IMR-90 (cell line): Measurements from ENCODE around the gene RPAP2. TPM values are rescaled to one million over a fixed set of nuclear protein-coding genes. Genes with fewer than 3 reads are reported as not detected.

Source experiments
- ATAC-seq: fragments of 200-7000 bp; cut with Tn5 transposase; 2 replicates; pipeline ENCODE4 v1.9.1; 2020; ENCODE audit warnings: low read depth, mild to moderate bottlenecking, moderate library complexity
- BruUV-seq: library from RNA; stranded (reverse); fragments of 400-500 nt; replicated peaks from 2 replicates; lab custom pipeline; 2021; lab: Mats Ljungman, UMichigan
- CTCF ChIA-PET: fragments of 300-600 bp; formaldehyde crosslinking; extraction: SDS; loops from one replicate; lab custom pipeline; 2021; ENCODE audit warnings: antibody characterized with exemption; lab: Yijun Ruan, JAX
- POLR2A ChIA-PET: fragments of 300-600 bp; sonication (Branson Sonifier 250); formaldehyde crosslinking; loops from one replicate; lab custom pipeline; 2022; ENCODE audit warnings: antibody characterized with exemption; ENCODE audit not compliant: unreplicated experiment; lab: Charles Lee
- DNase-seq: peaks from one replicate; pipeline ENCODE4 v3.0.0; 2013
- H2AFZ ChIP-seq: replicated peaks from 2 replicates; pipeline ENCODE3; 2013; ENCODE audit warnings: low read length, mild to moderate bottlenecking; ENCODE audit not compliant: poor library complexity
- H2AK5ac ChIP-seq: 2 replicates; pipeline ENCODE4 v1.6.1; 2013; ENCODE audit warnings: low read depth, low read length, inconsistent platforms
- H2AK9ac ChIP-seq: replicated peaks from 2 replicates; pipeline ENCODE3; 2013; ENCODE audit warnings: mild to moderate bottlenecking, low read depth, low read length, moderate library complexity; ENCODE audit not compliant: poor library complexity
- H2BK120ac ChIP-seq: 2 replicates; pipeline ENCODE4 v1.6.1; 2013; ENCODE audit warnings: low read depth, low read length, inconsistent platforms
- H2BK15ac ChIP-seq: 3 replicates; pipeline ENCODE4 v1.6.1; 2013; ENCODE audit warnings: low read depth, low read length, inconsistent platforms
- H2BK20ac ChIP-seq: 2 replicates; pipeline ENCODE4 v1.6.1; 2013; ENCODE audit warnings: low read depth, mild to moderate bottlenecking, inconsistent platforms, low read length, moderate library complexity
- H2BK5ac ChIP-seq: 2 replicates; pipeline ENCODE4 v1.6.1; 2013; ENCODE audit warnings: mild to moderate bottlenecking, low read depth, low read length, inconsistent platforms; ENCODE audit not compliant: poor library complexity, severe bottlenecking
- H3K14ac ChIP-seq: replicated peaks from 2 replicates; pipeline ENCODE4 v1.6.1; 2013; ENCODE audit warnings: low read depth, low read length, inconsistent platforms
- H3K18ac ChIP-seq: 2 replicates; pipeline ENCODE4 v1.6.1; 2013; ENCODE audit warnings: low read depth, low read length, control low read depth
- H3K23ac ChIP-seq: 2 replicates; pipeline ENCODE4 v1.6.1; 2013; ENCODE audit warnings: low read depth, low read length, inconsistent platforms
- H3K27ac ChIP-seq: 2 replicates; pipeline ENCODE4 v1.5.1; 2013; ENCODE audit warnings: mild to moderate bottlenecking, control low read depth, low read length; ENCODE audit not compliant: insufficient read depth
- H3K27me3 ChIP-seq: 2 replicates; pipeline ENCODE4 v1.6.1; 2013; ENCODE audit warnings: low read length; ENCODE audit not compliant: control insufficient read depth, insufficient read depth
- H3K36me3 ChIP-seq: 2 replicates; pipeline ENCODE4 v1.6.1; 2013; ENCODE audit warnings: low read length, mixed read lengths; ENCODE audit not compliant: control insufficient read depth, insufficient read depth
- H3K4ac ChIP-seq: 2 replicates; pipeline ENCODE4 v1.6.1; 2013; ENCODE audit warnings: low read depth, low read length, inconsistent platforms
- H3K4me1 ChIP-seq: 2 replicates; pipeline ENCODE4 v1.6.1; 2013; ENCODE audit warnings: low read length, mixed read lengths; ENCODE audit not compliant: control insufficient read depth, insufficient read depth
- H3K4me2 ChIP-seq: 2 replicates; pipeline ENCODE4 v1.6.1; 2013; ENCODE audit warnings: low read depth, mild to moderate bottlenecking, control low read depth, low read length, moderate library complexity
- H3K4me3 ChIP-seq: 2 replicates; pipeline ENCODE4 v1.5.1; 2013; ENCODE audit warnings: low read depth, mild to moderate bottlenecking, control low read depth, low read length, moderate library complexity; ENCODE audit not compliant: insufficient read depth
- H3K56ac ChIP-seq: 2 replicates; pipeline ENCODE4 v1.6.1; 2013; ENCODE audit warnings: low read length, inconsistent platforms; ENCODE audit not compliant: insufficient read depth; ENCODE audit errors: extremely low read depth
- H3K79me1 ChIP-seq, 2 experiments: 2 replicates each; pipeline ENCODE4 v1.6.1; 2013; ENCODE audit warnings: low read length in 2 of 2, inconsistent platforms in 1 of 2, low read depth in 1 of 2
- H3K9ac ChIP-seq: 2 replicates; pipeline ENCODE4 v1.6.1; 2013; ENCODE audit warnings: low read depth, low read length, control low read depth
- H3K9me1 ChIP-seq: 2 replicates; pipeline ENCODE4 v1.6.1; 2013; ENCODE audit warnings: low read length, inconsistent platforms; ENCODE audit not compliant: insufficient read depth
- H3K9me3 ChIP-seq: 2 replicates; pipeline ENCODE4 v1.6.1; 2013; ENCODE audit warnings: low read length; ENCODE audit not compliant: control insufficient read depth, insufficient read depth
- H4K20me1 ChIP-seq: 2 replicates; pipeline ENCODE4 v1.6.1; 2013; ENCODE audit warnings: low read length, inconsistent platforms; ENCODE audit not compliant: insufficient read depth
- H4K5ac ChIP-seq: 2 replicates; pipeline ENCODE4 v1.6.1; 2013; ENCODE audit warnings: mild to moderate bottlenecking, low read depth, low read length, control low read depth
- H4K8ac ChIP-seq, 2 experiments: 2 replicates each; pipeline ENCODE4 v1.6.1; 2013; ENCODE audit warnings: low read depth in 2 of 2, low read length in 2 of 2, control low read depth in 1 of 2, inconsistent platforms in 1 of 2
- H4K91ac ChIP-seq: 2 replicates; pipeline ENCODE4 v1.6.1; 2013; ENCODE audit warnings: low read depth, low read length, inconsistent platforms; ENCODE audit not compliant: insufficient read depth
- BHLHE40 ChIP-seq: fragments of 150-350 bp; IDR thresholded peaks from 2 replicates; pipeline ENCODE4 v1.6.1; 2016; ENCODE audit warnings: mild to moderate bottlenecking, low read depth, low read length
- CEBPB ChIP-seq: IDR thresholded peaks from 2 replicates; pipeline ENCODE4 v1.6.1; 2012; ENCODE audit warnings: low read depth, low read length, improper control_type of control experiment
- CHD1 ChIP-seq: IDR thresholded peaks from 2 replicates; pipeline ENCODE4 v1.6.1; 2012; ENCODE audit warnings: low read depth, low read length, improper control_type of control experiment
- CTCF ChIP-seq: conservative IDR thresholded peaks from 2 replicates; pipeline ENCODE4 v1.5.1; 2012; ENCODE audit warnings: mild to moderate bottlenecking, low read depth, low read length, improper control_type of control experiment
- FOS ChIP-seq: fragments of 150-350 bp; IDR thresholded peaks from 2 replicates; pipeline ENCODE4 v1.6.1; 2016; ENCODE audit warnings: low read depth, low read length
- MAFK ChIP-seq: IDR thresholded peaks from 2 replicates; pipeline ENCODE4 v1.6.1; 2012; ENCODE audit warnings: low read depth, low read length, improper control_type of control experiment
- MAZ ChIP-seq: IDR thresholded peaks from 2 replicates; pipeline ENCODE4 v1.6.1; 2012; ENCODE audit warnings: low read depth, mild to moderate bottlenecking, low read length, improper control_type of control experiment, moderate library complexity, borderline replicate concordance
- MXI1 ChIP-seq: IDR thresholded peaks from 2 replicates; pipeline ENCODE4 v1.6.1; 2012; ENCODE audit warnings: low read depth, mild to moderate bottlenecking, low read length, moderate library complexity, borderline replicate concordance
- NFE2L2 ChIP-seq: fragments of 150-350 bp; IDR thresholded peaks from 2 replicates; pipeline ENCODE4 v1.6.1; 2016; ENCODE audit warnings: low read depth, mild to moderate bottlenecking, low read length
- RAD21 ChIP-seq: IDR thresholded peaks from 2 replicates; pipeline ENCODE4 v1.6.1; 2012; ENCODE audit warnings: low read length, improper control_type of control experiment
- RFX5 ChIP-seq: IDR thresholded peaks from 2 replicates; pipeline ENCODE4 v1.8.0; 2012; ENCODE audit warnings: low read depth, mild to moderate bottlenecking, low read length, moderate library complexity
- SMC3 ChIP-seq: fragments of 150-350 bp; IDR thresholded peaks from 2 replicates; pipeline ENCODE4 v1.6.1; 2016; ENCODE audit warnings: low read depth, mild to moderate bottlenecking, antibody characterized with exemption, low read length, moderate library complexity
- dilution Hi-C: fragments of 300-500 bp; cut with HindIII; formaldehyde crosslinking; loops from one replicate; pipeline ENCODE4 v1.14.3; 2018; ENCODE audit warnings: low sequenced_read_pairs; ENCODE audit not compliant: unreplicated experiment
- in situ Hi-C: fragments of 300-500 bp; cut with MboI; formaldehyde crosslinking; loops from 3 replicates; pipeline ENCODE4 v1.14.3; 2019; ENCODE audit warnings: low sequenced_read_pairs, inconsistent platforms, mixed read lengths
- intact Hi-C: fragments of 100-400 bp; cut with micrococcal nuclease; formaldehyde crosslinking; loops from 2 replicates; pipeline ENCODE4 v1.10.0; 2022
- polyA plus RNA-seq, 3 experiments: library from polyadenylated mRNA; depleted of rRNA; stranded (reverse); fragments of >200 nt; gene quantifications; 2 replicates each; pipeline ENCODE4 v1.2.3, GENCODE V29; 2012; ENCODE audit warnings: low replicate concordance in 1 of 3
- total RNA-seq: library from RNA; depleted of rRNA; stranded (reverse); fragments of >200 nt; gene quantifications from 2 replicates; pipeline ENCODE4 v1.2.3, GENCODE V29; 2012
- TF ChIP-seq, protein P1 (sequence below): fragments of 150-350 bp; IDR thresholded peaks from 2 replicates; pipeline ENCODE4 v1.6.1; 2017; ENCODE audit warnings: mild to moderate bottlenecking, antibody characterized with exemption, low read length, low read depth

Gene RPAP2
- total and polyA plus RNA-seq, 2 of the 4 experiments (the other 2 are of a cell fraction): 7.1 to 13.6 TPM

- dilution Hi-C loops: no loop called here
These were observed 25.9 kb downstream of the RPAP2 start for GRCh38 chr1:92324784-92325183.

More at GRCh38 chr1:92324784-92325183, 25.9 kb downstream of the RPAP2 start:
- H2BK120ac ChIP-seq: no peak overlapping the region
- ChIA-PET CTCF (no interaction called here), POLR2A (no interaction called here)
- H3K9me3 ChIP-seq: peaks cover 5% of the 10 kb centered on the region
- no peak overlapping the region for H2BK15ac ChIP-seq
- peaks cover 3 to 10% of the 10 kb centered on the region in 2 experiments; a peak in 1 of 4 replicates for H3K79me1 ChIP-seq
- no peak overlapping the region for H2AK9ac ChIP-seq
- BruUV-seq: no TSS peak
- H3K4ac ChIP-seq: no peak overlapping the region
- H2BK20ac ChIP-seq: no peak overlapping the region
- in situ Hi-C loops (no loop called here), intact Hi-C loops (no loop called here)
- no peak overlapping the region for H3K27ac ChIP-seq
- no peak overlapping the region for H3K23ac ChIP-seq
- no peak overlapping the region for H4K91ac ChIP-seq
- no peaks in the 10 kb centered on the region for H3K27me3 ChIP-seq
- H2BK5ac ChIP-seq: no peak overlapping the region
- H2AK5ac ChIP-seq: no peak overlapping the region
- H3K18ac ChIP-seq: no peak overlapping the region
- H3K14ac ChIP-seq: no peak overlapping the region
- H3K36me3 ChIP-seq: peaks cover 22% of the 10 kb centered on the region
- no peak for ATAC-seq
- no peak overlapping the region for H3K56ac ChIP-seq
- no peaks in the 10 kb centered on the region; the same call in 1 of the 2 replicates for H4K20me1 ChIP-seq
- TF ChIP-seq, protein P1, sequence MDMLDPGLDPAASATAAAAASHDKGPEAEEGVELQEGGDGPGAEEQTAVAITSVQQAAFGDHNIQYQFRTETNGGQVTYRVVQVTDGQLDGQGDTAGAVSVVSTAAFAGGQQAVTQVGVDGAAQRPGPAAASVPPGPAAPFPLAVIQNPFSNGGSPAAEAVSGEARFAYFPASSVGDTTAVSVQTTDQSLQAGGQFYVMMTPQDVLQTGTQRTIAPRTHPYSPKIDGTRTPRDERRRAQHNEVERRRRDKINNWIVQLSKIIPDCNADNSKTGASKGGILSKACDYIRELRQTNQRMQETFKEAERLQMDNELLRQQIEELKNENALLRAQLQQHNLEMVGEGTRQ: no peak
- TF ChIP-seq MXI1: no peak
- no peak for TF ChIP-seq SMC3
- TF ChIP-seq CTCF: no peak
- no peak for TF ChIP-seq MAZ
- TF ChIP-seq MAFK: no peak
- no peak for TF ChIP-seq NFE2L2
- TF ChIP-seq CEBPB: no peak
- TF ChIP-seq FOS: no peak
- no peak for TF ChIP-seq BHLHE40
- TF ChIP-seq RFX5: no peak
- TF ChIP-seq RAD21: no peak
- no peak for TF ChIP-seq CHD1
- H3K4me2 ChIP-seq: no peak overlapping the region
- H3K4me3 ChIP-seq: no peak overlapping the region
- no peaks in the 10 kb centered on the region for H3K9me1 ChIP-seq
- DNase-seq: no peak
- no peak overlapping the region for H2AFZ ChIP-seq
- no peak overlapping the region for H3K9ac ChIP-seq
- H4K8ac ChIP-seq: no peak overlapping the region
- H4K5ac ChIP-seq: no peak overlapping the region
- H3K4me1 ChIP-seq: no peaks in the 10 kb centered on the region
